Midbrain (tissue), 1 donor: Measurements from ENCODE around the gene C1D.

Source experiments
- DNase-seq: peaks from one replicate; lab custom pipeline; 2025; lab: John Stamatoyannopoulos, UW

The C1D gene

GRCh38 chr2:68057658-68058396, 5.0 kb downstream of the C1D start:
- no peak for DNase-seq

GRCh38 chr2:68052717-68053422, 9.9 kb downstream of the C1D start:
- DNase-seq: no peak

- DNase-seq: no peak
Observed at GRCh38 chr2:68050353-68050752, 12.5 kb downstream of the C1D start.

- no peak for DNase-seq
Observed at GRCh38 chr2:68046642-68047240, 16.1 kb downstream of the C1D start.

- DNase-seq: no peak
Observed at GRCh38 chr2:68046224-68046623, 16.6 kb downstream of the C1D start.

GRCh38 chr2:68045342-68045741, 17.5 kb downstream of the C1D start:
- DNase-seq: no peak

- DNase-seq: no peak
Observed at GRCh38 chr2:68044099-68044498, 18.7 kb downstream of the C1D start.

GRCh38 chr2:68043695-68044094, 19.1 kb downstream of the C1D start:
- no peak for DNase-seq

- no peak for DNase-seq
Observed at GRCh38 chr2:68043032-68043431, 19.8 kb downstream of the C1D start.

GRCh38 chr2:68041704-68042245, 21.0 kb downstream of the C1D start:
- no peak for DNase-seq

GRCh38 chr2:68040078-68040477, 22.7 kb downstream of the C1D start:
- no peak for DNase-seq

- no peak for DNase-seq
Observed at GRCh38 chr2:68039317-68039716, 23.5 kb downstream of the C1D start.

GRCh38 chr2:68032702-68033101, 30.1 kb downstream of the C1D start:
- no peak for DNase-seq

- peak; percentile 68 for DNase-seq
Observed at GRCh38 chr2:68031542-68032160, 31.2 kb downstream of the C1D start.

- no peak for DNase-seq
Observed at GRCh38 chr2:68031043-68031442, 31.8 kb downstream of the C1D start.

GRCh38 chr2:68030529-68030928, 32.3 kb downstream of the C1D start:
- no peak for DNase-seq

- no peak for DNase-seq
Observed at GRCh38 chr2:68027959-68028358, 34.8 kb downstream of the C1D start.

GRCh38 chr2:68024450-68024849, 38.4 kb downstream of the C1D start:
- no peak for DNase-seq

- DNase-seq: no peak
Observed at GRCh38 chr2:68023904-68024303, 38.9 kb downstream of the C1D start.

- DNase-seq: no peak
Observed at GRCh38 chr2:68018727-68019126, 44.1 kb downstream of the C1D start.

- no peak for DNase-seq
Observed at GRCh38 chr2:68009526-68009925, 53.3 kb downstream of the C1D start.

GRCh38 chr2:68000170-68000825, 62.5 kb downstream of the C1D start:
- no peak for DNase-seq
